Measurements from ENCODE around the gene GNG13. TPM values are rescaled to one million over a fixed set of nuclear protein-coding genes. Genes with fewer than 3 reads are reported as not detected.

GNG13 gene
- total and polyA plus RNA-seq, 2 donors (not counting 3 experiments of a cell fraction or from before 2014, with no cell fraction given) = not detected

DNA sequence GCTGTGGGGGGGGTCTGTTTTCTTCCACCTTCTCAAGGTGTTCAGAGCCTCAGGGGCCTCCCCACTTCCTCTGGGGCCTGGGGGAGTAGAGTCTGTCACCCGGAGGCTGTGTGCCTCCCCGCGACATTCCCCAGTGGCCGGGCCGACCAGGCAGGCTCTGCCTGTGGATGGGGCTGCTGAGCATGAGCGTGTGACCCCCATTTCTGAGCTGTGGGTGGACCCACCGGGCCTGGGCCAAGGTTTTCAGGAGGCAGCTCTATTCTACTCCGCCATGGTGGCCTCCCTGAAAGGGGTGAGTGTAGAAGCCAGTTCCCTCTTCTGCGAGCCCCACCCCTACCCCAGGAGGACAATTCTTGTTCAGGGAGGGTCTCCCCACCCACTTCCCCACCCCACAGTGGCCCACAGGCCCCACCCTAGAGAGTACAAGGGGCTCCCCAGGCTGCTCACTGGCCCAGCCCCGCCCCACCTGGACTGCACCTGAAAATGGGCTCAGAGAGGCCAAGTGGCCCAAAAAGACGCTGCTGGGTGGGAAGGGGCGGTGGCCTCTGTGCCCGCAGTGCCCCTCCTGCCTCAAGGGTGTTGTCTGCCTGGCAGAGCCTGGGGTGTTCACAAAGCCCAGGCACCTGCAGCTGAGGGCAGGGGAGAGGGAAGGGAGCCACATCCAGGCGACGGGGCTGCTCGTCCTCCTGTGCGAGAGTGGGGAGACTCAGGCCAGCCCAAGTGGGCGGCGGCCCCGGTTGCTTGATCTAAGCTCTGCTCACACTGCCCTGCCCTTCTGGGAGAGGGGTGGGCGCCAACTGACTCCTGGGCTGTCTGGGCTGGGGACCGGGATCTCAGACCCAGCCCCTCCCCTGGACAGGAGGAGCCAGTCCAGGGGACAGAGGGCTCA is 38.7 kb downstream of the GNG13 start:
- no peaks in the 10 kb centered on the region for H3K27me3 ChIP-seq (ENCODE audit: control insufficient read depth in 2 of 2, insufficient read depth in 2 of 2, low read length in 2 of 2)
- no peaks in the 10 kb centered on the region for H4K20me1 ChIP-seq (replicated peaks; ENCODE audit: control insufficient read depth, extremely low read depth, insufficient read depth, low read length)
- no peak for DNase-seq (ENCODE audit: low read depth, low spot score)
- no peaks in the 10 kb centered on the region for H3K9me1 ChIP-seq (replicated peaks; ENCODE audit: control insufficient read depth, extremely low read depth, insufficient read depth, low read length)
- no peaks in the 10 kb centered on the region for H3K36me3 ChIP-seq (ENCODE audit: control insufficient read depth in 2 of 2, extremely low read depth in 1 of 2, insufficient read depth in 2 of 2, low read length in 2 of 2)
- dilution Hi-C loops (cut with MboI; ENCODE audit: extremely low pct_ligation_motif_present, low sequenced_read_pairs) = no loop called here
- H2AFZ ChIP-seq (ENCODE audit: low read depth, low read length) = no peak overlapping the region
- BruUV-seq (replicated peaks) = no TSS peak
- H3K4me3 ChIP-seq (replicated peaks in 1 of 3; ENCODE audit: insufficient read depth in 1 of 3, low read depth in 1 of 3, low read length in 3 of 3) = no peak overlapping the region
- FAIRE-seq = no peak
- H3K4me1 ChIP-seq (ENCODE audit: control insufficient read depth, extremely low read depth, insufficient read depth, low read length) = no peaks in the 10 kb centered on the region
- TF ChIP-seq MYC (IDR thresholded peaks at IDR 0.05; ENCODE audit: low read depth, low read length) (no peak), POLR2AphosphoS5 (IDR thresholded peaks at IDR 0.05; ENCODE audit: insufficient read depth, low read depth, low read length) (no peak), EZH2 (IDR thresholded peaks at IDR 0.05; ENCODE audit: borderline replicate concordance, low read depth, low read length, severe bottlenecking) (no peak), JUN (IDR thresholded peaks at IDR 0.05; ENCODE audit: borderline replicate concordance, insufficient read depth, insufficient read length, low read depth) (no peak), POLR2A (IDR thresholded peaks at IDR 0.05; ENCODE audit: low read depth, low read length) (no peak), GATA2 (IDR thresholded peaks at IDR 0.05; ENCODE audit: insufficient read depth, insufficient read length, low read depth, low read length) (no peak), FOS (IDR thresholded peaks at IDR 0.05; ENCODE audit: borderline replicate concordance, insufficient read depth, low read length) (no peak)
- TF ChIP-seq, protein P1, sequence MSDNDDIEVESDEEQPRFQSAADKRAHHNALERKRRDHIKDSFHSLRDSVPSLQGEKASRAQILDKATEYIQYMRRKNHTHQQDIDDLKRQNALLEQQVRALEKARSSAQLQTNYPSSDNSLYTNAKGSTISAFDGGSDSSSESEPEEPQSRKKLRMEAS (IDR thresholded peaks at IDR 0.05; ENCODE audit: insufficient read depth, insufficient read length) = no peak
- TF ChIP-seq, protein P2, sequence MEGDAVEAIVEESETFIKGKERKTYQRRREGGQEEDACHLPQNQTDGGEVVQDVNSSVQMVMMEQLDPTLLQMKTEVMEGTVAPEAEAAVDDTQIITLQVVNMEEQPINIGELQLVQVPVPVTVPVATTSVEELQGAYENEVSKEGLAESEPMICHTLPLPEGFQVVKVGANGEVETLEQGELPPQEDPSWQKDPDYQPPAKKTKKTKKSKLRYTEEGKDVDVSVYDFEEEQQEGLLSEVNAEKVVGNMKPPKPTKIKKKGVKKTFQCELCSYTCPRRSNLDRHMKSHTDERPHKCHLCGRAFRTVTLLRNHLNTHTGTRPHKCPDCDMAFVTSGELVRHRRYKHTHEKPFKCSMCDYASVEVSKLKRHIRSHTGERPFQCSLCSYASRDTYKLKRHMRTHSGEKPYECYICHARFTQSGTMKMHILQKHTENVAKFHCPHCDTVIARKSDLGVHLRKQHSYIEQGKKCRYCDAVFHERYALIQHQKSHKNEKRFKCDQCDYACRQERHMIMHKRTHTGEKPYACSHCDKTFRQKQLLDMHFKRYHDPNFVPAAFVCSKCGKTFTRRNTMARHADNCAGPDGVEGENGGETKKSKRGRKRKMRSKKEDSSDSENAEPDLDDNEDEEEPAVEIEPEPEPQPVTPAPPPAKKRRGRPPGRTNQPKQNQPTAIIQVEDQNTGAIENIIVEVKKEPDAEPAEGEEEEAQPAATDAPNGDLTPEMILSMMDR (IDR thresholded peaks at IDR 0.05; ENCODE audit: extremely low read depth in 1 of 2, insufficient read depth in 1 of 2, low read depth in 1 of 2, low read length in 2 of 2) = no peak
- H3K9me3 ChIP-seq (replicated peaks; ENCODE audit: control insufficient read depth, insufficient read depth, low read length) = no peaks in the 10 kb centered on the region
- ChIA-PET POLR2A (no interaction called here), CTCF (interaction anchor here (1.3 kb wide), 1 partner anchor 29 kb away, joined by 3 read pairs; no protein-coding TSS in a partner anchor)
- no peak overlapping the region for H3K27ac ChIP-seq (ENCODE audit: insufficient read depth, low read depth, low read length)
- no peaks in the 10 kb centered on the region for H3K79me2 ChIP-seq (ENCODE audit: control insufficient read depth, insufficient read depth, low read length)
- no peak overlapping the region for H3K4me2 ChIP-seq (ENCODE audit: insufficient read depth, low read length)
- no peak overlapping the region for H3K9ac ChIP-seq (replicated peaks; ENCODE audit: extremely low read depth, insufficient read depth, low read length)
- intact Hi-C loops (cut with micrococcal nuclease) = no loop called here
